ENCODE measurements around the gene ADAM33.

Gene ADAM33

DNA sequence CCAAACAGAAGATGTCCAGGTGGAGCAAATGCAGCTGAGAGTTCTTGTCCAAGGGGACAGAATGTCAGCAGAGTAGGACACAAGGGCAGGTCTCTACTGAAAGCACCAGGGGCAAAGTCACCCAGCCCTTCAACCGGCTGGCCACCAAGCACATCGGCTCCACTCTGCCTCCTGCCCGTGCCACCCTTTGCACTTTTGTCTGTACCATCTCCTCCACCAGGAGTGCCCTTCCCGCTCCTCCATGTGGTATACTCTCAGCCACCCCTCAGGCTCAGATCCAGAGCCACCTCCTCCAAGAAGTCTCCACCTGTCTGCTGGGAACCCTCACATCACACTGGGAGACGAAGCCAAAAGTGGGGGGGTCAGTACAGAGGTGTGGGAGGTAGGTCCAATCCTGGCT is 46.5 kb upstream of the ADAM33 start:
- no peak for DNase-seq (ENCODE audit: low read depth in 2 of 2)
- TF ChIP-seq, protein P1, sequence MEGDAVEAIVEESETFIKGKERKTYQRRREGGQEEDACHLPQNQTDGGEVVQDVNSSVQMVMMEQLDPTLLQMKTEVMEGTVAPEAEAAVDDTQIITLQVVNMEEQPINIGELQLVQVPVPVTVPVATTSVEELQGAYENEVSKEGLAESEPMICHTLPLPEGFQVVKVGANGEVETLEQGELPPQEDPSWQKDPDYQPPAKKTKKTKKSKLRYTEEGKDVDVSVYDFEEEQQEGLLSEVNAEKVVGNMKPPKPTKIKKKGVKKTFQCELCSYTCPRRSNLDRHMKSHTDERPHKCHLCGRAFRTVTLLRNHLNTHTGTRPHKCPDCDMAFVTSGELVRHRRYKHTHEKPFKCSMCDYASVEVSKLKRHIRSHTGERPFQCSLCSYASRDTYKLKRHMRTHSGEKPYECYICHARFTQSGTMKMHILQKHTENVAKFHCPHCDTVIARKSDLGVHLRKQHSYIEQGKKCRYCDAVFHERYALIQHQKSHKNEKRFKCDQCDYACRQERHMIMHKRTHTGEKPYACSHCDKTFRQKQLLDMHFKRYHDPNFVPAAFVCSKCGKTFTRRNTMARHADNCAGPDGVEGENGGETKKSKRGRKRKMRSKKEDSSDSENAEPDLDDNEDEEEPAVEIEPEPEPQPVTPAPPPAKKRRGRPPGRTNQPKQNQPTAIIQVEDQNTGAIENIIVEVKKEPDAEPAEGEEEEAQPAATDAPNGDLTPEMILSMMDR (IDR thresholded peaks at IDR 0.05; ENCODE audit: low read depth, low read length), result no peak
- H3K4me3 ChIP-seq (replicated peaks in 1 of 2; ENCODE audit: low read depth in 2 of 2, low read length in 2 of 2), result no peak overlapping the region

DNA sequence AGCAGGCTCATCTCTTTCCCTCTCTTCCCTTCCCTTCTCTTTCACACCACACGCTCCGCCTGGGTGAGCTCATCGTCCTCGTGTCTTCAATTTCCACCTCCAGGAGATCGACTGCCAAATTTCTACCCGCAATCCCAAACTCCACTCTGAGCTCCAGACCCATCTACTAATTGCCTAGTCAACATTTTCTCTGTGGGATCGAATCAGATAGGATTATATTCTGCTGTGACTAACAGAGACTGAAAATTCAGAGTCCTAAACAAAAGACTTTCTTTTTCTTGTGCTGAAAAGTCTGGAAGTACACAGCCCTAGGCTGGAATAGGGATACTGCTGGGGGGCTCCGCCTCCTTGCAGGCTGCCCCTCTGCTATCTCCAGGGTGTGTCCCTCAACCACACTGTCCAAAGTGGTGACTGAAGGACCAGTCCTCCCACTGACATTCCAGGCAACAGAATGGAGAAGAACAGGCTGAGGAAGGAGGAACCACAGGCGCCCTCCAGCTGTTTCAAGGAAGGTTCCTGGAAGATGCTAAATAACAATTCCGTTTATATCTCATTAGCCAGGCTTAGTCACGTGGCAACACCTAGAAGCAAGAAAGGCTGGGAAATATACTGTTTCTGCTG is 45.7 kb upstream of the ADAM33 start:
- TF ChIP-seq, protein P1 (IDR thresholded peaks at IDR 0.05; ENCODE audit: low read depth, low read length), result no peak
- DNase-seq (ENCODE audit: low read depth in 2 of 2), result peak; percentile 39 to 60
- peak overlapping the region; percentile 2 to 3 for H3K4me3 ChIP-seq (replicated peaks in 1 of 2; ENCODE audit: low read depth in 2 of 2, low read length in 2 of 2)

DNA sequence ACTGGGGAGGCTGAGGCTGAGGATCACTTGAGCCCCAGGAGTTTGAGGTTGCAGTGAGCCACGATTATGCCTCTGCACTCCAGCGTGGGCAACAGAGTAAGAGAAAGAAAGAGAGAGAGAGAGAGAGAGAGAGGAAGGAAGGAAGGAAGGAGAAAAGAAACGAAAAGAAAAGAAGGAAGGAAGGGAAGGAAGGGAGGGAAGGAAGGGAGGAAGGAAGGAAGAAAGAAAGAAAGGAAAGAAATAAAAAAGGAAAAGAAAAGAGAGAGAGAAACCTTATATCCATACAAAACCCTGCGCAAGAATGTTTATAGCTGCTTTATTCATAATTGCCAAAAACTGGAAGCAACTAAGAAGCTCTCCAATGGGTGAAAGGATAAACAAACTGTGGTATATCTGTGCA is 42.5 kb upstream of the ADAM33 start:
- no peak for DNase-seq (ENCODE audit: low read depth in 2 of 2)

DNA sequence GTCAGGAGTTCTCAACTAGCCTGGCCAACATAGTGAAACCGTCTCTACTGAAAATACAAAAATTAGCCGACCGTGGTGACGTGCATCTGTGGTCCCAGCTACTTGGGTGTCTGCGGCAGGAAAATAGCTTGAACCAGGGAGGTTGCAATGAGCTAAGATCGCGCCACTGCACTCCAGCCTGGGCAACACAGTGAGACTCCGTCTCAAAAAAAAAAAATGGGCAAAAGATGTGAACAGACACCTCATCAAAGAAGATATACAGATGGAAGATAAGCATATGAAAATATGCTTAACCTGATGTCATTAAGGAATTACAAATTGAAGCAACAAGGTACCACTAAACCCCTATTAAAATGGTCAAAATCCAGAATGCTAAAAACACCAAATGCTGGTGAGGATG is 41.5 kb upstream of the ADAM33 start:
- TF ChIP-seq, protein P1 (IDR thresholded peaks at IDR 0.05; ENCODE audit: low read depth, low read length), result no peak
- DNase-seq (ENCODE audit: low read depth in 2 of 2), result no peak
- H3K4me3 ChIP-seq (replicated peaks in 1 of 2; ENCODE audit: low read depth in 2 of 2, low read length in 2 of 2), result no peak overlapping the region

More for the DNA sequence above, 42.5 kb upstream of the ADAM33 start:
- TF ChIP-seq, protein P1 (IDR thresholded peaks at IDR 0.05; ENCODE audit: low read depth, low read length), result no peak
- H3K4me3 ChIP-seq (replicated peaks in 1 of 2; ENCODE audit: low read depth in 2 of 2, low read length in 2 of 2), result no peak overlapping the region

DNA sequence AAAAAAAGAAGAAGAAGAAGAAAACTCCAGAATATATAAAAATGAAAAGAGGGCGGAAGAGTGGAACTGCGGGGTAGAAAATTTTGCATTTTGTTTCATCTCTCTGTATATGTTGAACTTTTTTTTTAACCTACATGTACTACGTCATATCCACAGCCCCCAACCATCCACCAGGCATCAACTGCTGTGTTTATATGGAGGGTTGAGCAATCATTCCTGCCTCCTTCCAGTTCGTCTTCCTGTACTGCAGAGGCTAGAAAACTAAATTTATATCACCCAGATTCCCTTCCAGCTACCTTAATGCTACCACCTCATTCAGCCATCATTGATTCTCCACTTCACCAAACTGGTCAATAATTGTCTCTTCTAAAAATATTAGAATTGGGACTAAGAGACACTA is 40.1 kb upstream of the ADAM33 start:
- no peak overlapping the region for H3K4me3 ChIP-seq (replicated peaks in 1 of 2; ENCODE audit: low read depth in 2 of 2, low read length in 2 of 2)
- TF ChIP-seq, protein P1 (IDR thresholded peaks at IDR 0.05; ENCODE audit: low read depth, low read length), result no peak
- DNase-seq (ENCODE audit: low read depth in 2 of 2), result no peak

DNA sequence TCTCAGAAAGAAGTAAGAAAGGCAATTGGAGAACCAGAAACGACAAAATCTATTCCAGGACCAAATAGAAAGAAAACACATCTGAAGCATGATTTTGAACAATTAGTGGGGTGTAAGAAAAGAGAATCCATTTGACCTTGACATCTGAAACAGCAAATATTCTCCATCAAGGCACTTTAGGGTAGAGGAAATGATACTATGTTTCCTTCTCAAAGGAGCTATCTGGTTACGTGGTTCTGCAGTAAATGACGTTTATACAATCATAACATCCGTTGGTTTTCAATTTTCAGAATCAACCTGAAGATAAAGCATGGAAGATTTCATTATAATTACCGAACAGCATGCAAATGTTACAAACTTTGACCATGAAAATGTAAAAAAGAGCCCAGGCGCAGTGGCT is 38.8 kb upstream of the ADAM33 start:
- no peak overlapping the region for H3K4me3 ChIP-seq (replicated peaks in 1 of 2; ENCODE audit: low read depth in 2 of 2, low read length in 2 of 2)
- DNase-seq (ENCODE audit: low read depth in 2 of 2), result no peak
- TF ChIP-seq, protein P1 (IDR thresholded peaks at IDR 0.05; ENCODE audit: low read depth, low read length), result no peak

DNA sequence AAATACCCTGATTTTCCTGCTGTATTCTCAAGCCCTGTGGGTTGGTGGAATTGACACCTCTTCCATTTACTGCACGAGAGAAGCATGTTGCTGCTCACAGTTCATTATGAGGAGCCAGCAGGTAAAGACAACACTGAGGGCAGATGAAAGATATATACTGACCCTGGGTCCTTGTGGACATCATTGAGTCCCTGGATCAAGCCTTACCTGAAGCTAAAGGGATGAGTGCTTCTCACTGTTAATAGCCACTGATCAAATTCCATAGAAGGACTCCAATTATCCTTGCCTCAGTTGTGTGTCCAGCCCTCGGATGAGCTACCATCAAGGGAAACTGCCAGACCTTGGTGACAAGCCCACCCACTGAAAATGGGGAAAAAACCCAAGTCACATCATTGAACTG is 38.3 kb upstream of the ADAM33 start:
- TF ChIP-seq, protein P1 (IDR thresholded peaks at IDR 0.05; ENCODE audit: low read depth, low read length), result no peak
- H3K4me3 ChIP-seq (replicated peaks in 1 of 2; ENCODE audit: low read depth in 2 of 2, low read length in 2 of 2), result no peak overlapping the region
- DNase-seq (ENCODE audit: low read depth in 2 of 2), result no peak
